ENCODE measurements around the gene FAM168A.

Gene FAM168A

DNA sequence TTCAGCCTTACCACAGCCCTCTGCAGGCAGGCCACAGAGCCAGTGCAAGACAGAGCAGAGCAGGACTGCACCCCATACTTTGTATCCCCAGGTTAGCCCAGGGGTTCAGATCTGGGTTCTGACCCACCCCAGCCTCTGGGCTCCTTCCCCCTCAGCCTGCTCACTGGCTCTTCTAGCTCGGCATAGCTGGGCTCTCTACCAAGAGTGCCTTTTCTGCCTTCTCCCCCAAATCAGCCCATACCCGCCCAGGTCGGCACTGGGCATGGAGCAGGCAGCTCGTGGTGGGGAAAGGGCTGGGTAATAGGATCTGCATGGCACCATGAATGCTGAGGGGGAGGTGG lies 213.4 kb downstream of the FAM168A start:
- no peak for DNase-seq
- intact Hi-C loops (cut with DNase I), result no loop called here

GRCh38 chr11:73384125-73384441 lies 213.8 kb downstream of the FAM168A start:
- intact Hi-C loops (cut with DNase I), result no loop called here
- no peak for DNase-seq

DNA sequence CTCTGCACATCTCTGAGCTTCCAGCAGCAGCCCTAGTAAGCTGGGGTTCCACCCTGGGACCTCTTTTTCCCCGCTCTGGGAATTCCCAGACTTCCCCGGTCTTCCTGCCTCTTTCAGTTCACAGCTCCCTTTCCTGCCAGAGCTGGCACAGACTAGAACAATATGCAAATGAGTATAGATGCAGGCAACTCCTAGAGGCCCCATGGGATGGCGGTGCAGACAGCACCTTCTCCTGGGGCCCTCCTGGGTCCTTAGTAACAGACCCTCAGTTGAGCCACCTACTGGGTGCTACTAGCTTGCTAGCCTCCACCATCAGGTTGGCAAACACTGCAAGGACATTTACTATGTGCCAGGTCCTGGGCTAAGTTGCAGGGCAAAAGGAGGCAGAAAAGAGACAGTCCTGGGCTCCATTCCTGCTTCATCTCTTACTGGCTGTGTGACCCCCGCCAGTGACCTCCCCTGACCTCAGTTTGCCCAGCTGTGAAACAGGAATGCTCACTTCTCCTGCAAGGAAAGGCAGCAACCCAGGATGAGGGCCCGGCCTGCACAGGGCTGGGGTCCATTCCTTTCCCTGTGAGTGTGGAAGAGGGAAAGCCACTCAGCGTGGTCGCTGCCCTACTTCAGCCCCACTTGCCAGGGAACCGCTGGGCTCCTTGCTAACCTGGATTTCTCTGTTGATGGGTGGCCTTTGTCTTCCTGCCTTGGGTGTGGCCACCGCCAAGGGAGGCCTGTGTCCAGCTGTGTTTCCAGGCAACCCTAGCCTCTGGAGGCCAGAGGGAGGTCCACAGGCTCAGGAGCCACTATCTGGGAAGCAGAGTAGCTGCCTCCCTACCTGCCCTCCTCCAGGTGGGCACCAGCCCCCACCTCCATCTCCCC lies 214.4 kb downstream of the FAM168A start:
- peak in 4 of 10 donors; percentile 31 to 78 (median 36) for DNase-seq
- intact Hi-C loops (cut with DNase I), result no loop called here

DNA sequence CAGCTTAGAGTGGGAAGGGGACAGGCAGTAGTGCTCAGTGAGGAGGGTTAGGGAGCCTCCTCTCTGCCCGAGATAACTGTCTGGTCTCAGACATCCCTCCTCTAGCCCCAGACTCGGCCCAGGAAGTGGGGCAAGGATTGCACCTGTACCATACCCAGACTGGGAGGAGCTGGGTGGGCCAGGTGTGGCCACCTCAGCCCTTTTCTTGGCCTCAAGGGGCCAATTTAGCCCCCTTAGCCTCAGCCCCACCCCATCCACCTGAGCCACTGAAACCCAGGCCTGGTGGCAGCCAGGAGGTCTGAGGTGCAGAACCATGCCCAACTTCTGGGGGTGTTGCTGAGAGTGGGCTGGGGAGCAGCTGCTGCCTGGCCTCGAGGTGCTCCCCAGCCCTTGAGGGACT lies 215.2 kb downstream of the FAM168A start:
- no peak for DNase-seq

DNA sequence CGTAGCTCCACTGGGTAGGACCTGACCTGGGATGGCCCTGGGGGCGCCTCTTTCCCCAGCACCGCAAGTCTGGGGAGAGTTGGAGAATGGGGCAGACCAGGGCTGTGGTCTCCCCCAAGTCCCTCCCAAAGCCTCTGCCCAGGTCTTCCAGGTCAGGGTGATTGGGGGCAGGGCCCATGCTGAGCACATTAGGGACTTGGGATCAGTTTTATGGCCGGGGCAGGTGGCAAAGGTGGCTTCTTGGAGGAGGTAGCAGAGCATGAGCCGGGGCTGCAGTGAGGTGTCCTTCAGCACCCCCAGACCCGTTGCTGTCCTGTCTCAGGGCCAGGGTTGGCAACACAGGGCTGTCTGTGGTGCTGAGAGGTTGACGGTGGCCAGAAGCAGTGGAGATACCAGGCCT lies 215.7 kb downstream of the FAM168A start:
- intact Hi-C loops (cut with DNase I), result no loop called here

More for the DNA sequence above, 215.2 kb downstream of the FAM168A start:
- intact Hi-C loops (cut with DNase I), result no loop called here

DNA sequence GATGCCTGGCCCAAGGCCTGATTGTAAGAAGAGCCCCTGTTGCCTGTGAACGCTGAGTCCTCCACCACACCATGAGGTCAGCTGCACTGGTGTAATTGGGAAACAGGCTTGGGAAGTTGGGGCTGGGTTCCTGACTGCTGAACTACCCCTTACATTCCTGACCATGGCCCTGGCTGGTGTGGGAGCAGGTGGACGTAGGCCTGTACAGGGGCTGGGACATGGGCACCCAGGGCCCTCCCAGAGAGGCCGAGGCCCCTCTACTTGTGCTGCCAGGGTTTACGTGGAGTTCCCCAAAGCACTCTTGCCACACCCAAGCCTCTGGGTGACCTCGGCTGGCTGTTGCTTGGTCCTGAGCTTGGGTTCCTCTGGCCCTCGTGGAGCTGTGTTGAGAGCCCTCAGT lies 216.3 kb downstream of the FAM168A start:
- DNase-seq, result peak in 1 of 10 donors; percentile 65
- intact Hi-C loops (cut with DNase I), result no loop called here

More for the DNA sequence above, 215.7 kb downstream of the FAM168A start:
- DNase-seq, result peak in 1 of 10 donors; percentile 57

- intact Hi-C loops (cut with DNase I), result no loop called here
- DNase-seq, result no peak
These were observed 217.0 kb downstream of the FAM168A start for GRCh38 chr11:73380897-73381410.

DNA sequence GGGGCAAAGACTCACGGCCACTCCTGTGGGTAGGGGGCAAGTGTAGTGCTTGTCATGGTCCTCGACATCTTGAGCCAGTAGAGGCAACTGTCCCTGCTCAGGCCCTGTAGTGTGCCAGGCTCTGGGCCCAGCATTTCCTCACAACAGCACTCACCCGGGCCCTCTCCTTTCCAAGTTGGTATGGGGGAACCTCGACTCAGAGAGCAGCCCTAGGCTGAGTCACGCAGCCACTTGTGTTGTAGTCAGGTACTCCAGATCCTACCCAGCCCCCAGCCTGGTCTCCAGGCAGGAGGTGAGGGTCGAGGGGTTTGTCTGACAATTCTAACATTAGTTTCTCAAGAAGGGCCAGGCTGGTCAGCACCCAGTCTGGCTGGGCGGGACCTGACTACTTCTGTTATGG lies 217.6 kb downstream of the FAM168A start:
- peak in 1 of 10 donors; percentile 60 for DNase-seq
- intact Hi-C loops (cut with DNase I), result no loop called here

DNA sequence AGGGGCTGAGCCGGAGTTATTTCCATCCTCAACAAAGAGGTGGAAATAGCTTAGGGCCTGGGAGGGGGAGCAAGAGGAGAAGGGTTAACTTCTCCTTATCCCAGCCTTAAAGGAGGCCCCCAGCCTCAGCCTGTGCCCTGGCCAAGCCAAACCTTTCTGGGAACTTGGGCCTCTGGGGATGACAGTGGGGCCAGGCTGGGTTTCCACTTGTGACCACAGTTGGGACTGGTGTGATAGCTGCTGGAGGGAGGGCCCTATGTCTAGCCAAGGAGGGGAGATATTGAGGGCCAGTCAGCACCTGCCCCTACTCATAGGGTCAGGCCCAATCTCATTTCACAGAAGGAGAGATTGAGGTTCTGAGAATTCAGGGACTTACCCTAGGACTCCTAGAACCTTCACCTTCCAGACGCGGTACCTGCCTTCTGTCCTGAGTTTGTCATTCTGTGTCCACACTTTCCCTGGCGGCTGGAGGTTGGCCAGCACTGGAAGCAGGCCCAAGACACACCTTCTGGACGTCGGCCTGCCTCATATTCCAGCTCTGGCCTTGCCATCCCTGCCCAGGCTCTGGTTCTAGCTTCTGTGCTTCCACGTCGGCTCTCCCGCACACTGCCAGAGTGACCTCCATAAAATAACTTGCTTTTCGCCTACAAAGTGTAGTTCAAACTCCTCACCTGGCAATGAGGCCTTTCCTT lies 218.6 kb downstream of the FAM168A start:
- peak in 1 of 10 donors; percentile 64 for DNase-seq

DNA sequence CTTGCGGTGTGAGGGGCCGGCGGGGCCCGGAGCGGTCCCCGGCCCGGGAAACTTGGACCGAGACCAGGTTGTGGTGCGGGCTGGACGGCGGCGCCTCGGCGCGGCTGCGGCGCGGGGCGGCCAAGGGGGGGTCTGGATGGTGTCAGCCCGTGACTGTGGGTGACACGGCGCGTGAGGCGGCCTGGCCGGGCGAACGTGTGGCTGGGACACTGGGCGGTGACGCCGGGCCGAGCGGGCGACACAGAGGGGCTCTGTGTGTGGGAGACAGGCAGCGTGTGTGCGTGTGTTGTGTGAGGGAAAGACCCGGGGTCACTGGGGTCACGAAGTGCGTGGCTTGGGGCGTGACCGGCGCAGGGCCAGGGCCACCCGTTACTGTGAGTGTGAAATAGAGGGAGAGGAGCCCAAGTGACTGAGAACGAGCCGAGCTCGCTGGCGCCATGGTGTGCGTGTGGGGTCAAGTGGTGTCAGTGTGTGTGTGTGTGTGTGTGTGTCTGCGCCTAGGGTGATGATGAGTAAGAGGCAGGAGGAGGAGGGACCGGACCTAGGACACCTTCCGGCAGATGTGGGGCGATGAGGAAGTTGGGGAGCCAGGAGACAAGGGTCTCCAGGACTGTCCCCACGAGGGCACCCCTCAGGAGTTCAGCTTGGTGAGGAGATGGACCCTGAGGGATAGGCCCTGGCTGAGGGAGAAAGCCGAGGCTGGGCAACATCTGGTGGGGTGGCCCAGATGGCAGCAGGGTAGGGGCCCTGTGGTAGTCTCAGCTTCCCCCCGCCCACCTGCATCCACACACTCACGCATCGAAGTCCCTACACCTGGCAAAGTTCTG lies 220.9 kb downstream of the FAM168A start:
- DNase-seq, result peak in 6 of 10 donors; percentile 26 to 93 (median 48)
- intact Hi-C loops (cut with DNase I), result no loop called here

More for the DNA sequence above, 218.6 kb downstream of the FAM168A start:
- intact Hi-C loops (cut with DNase I), result no loop called here

GRCh38 chr11:73376160-73376802 lies 221.6 kb downstream of the FAM168A start, which contains the start of gene RELT:
RELT (plus strand) TSS chr11:73376399; CDS start chr11:73389137, 12,738 bp downstream.
- intact Hi-C loops (cut with DNase I), result no loop called here

GRCh38 chr11:73375830-73376159 lies 222.1 kb downstream of the FAM168A start:
- intact Hi-C loops (cut with DNase I), result no loop called here

More at GRCh38 chr11:73376160-73376802, 221.6 kb downstream of the FAM168A start, which contains the start of gene RELT:
- DNase-seq, result peak; percentile 77 to 98 (median 86)

GRCh38 chr11:73374151-73374550 lies 223.8 kb downstream of the FAM168A start:
- DNase-seq, result no peak
- intact Hi-C loops (cut with DNase I), result no loop called here

More at GRCh38 chr11:73375830-73376159, 222.1 kb downstream of the FAM168A start:
- no peak for DNase-seq

GRCh38 chr11:73372375-73372993 lies 225.4 kb downstream of the FAM168A start:
- no peak for DNase-seq
- intact Hi-C loops (cut with DNase I), result no loop called here

GRCh38 chr11:73367482-73368024 lies 230.4 kb downstream of the FAM168A start:
- peak in 1 of 10 donors; percentile 76 for DNase-seq
- intact Hi-C loops (cut with DNase I), result no loop called here

- no peak for DNase-seq
- intact Hi-C loops (cut with DNase I), result no loop called here
These were observed 231.0 kb downstream of the FAM168A start for GRCh38 chr11:73366953-73367352.

GRCh38 chr11:73366265-73366610 lies 231.7 kb downstream of the FAM168A start:
- no peak for DNase-seq
- intact Hi-C loops (cut with DNase I), result no loop called here

GRCh38 chr11:73365352-73366264 lies 232.3 kb downstream of the FAM168A start:
- intact Hi-C loops (cut with DNase I), result no loop called here
- peak in 1 of 10 donors; percentile 78 for DNase-seq

Data from posterior cingulate gyrus (tissue), 11 donors.